ENCODE measurements around the gene COTL1.

DNA sequence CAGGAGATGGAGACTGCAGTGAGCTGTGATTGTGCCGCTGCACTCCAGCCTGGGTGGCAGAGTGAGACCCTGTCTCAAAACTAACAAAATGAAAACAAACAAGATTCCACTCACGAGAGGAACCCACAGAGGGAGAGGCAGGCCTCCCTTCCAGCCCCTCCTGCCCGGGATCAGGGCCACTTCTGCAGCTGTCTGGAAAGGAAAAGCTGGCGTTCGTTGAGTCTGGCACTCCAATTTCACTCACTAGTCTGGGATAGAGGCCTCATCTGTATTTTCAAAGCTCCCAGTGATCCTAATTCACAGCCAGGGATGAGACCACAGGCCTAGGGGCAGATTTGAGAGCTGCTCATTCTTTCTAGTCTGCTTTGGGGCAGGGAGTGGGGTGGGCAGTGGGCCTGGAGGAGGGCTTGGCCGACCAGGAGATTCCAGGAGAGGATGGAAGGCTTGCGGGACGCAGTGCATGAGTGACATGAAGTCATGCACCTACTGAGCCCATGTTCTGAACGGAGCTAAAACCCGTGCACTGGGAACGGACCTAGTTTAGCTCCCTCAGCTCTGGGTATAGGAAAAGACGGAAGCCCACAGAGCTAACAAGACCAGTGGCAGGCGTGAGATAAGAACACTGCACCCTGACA, 54.0 kb downstream of the COTL1 start:
- TF ChIP-seq, protein P1, sequence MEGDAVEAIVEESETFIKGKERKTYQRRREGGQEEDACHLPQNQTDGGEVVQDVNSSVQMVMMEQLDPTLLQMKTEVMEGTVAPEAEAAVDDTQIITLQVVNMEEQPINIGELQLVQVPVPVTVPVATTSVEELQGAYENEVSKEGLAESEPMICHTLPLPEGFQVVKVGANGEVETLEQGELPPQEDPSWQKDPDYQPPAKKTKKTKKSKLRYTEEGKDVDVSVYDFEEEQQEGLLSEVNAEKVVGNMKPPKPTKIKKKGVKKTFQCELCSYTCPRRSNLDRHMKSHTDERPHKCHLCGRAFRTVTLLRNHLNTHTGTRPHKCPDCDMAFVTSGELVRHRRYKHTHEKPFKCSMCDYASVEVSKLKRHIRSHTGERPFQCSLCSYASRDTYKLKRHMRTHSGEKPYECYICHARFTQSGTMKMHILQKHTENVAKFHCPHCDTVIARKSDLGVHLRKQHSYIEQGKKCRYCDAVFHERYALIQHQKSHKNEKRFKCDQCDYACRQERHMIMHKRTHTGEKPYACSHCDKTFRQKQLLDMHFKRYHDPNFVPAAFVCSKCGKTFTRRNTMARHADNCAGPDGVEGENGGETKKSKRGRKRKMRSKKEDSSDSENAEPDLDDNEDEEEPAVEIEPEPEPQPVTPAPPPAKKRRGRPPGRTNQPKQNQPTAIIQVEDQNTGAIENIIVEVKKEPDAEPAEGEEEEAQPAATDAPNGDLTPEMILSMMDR (IDR thresholded peaks at IDR 0.05; ENCODE audit: low read length): no peak
- no peak for TF ChIP-seq EZH2 (optimal IDR thresholded peaks at IDR 0.05; ENCODE audit: low read depth, low read length)
